ENCODE data around the gene PTPN2.
"Not testable (repeated sequence)": the region's sequence is repeated elsewhere in the genome, so short reads cannot be mapped to it uniquely, and the experiment has no call there.

Gene PTPN2

DNA sequence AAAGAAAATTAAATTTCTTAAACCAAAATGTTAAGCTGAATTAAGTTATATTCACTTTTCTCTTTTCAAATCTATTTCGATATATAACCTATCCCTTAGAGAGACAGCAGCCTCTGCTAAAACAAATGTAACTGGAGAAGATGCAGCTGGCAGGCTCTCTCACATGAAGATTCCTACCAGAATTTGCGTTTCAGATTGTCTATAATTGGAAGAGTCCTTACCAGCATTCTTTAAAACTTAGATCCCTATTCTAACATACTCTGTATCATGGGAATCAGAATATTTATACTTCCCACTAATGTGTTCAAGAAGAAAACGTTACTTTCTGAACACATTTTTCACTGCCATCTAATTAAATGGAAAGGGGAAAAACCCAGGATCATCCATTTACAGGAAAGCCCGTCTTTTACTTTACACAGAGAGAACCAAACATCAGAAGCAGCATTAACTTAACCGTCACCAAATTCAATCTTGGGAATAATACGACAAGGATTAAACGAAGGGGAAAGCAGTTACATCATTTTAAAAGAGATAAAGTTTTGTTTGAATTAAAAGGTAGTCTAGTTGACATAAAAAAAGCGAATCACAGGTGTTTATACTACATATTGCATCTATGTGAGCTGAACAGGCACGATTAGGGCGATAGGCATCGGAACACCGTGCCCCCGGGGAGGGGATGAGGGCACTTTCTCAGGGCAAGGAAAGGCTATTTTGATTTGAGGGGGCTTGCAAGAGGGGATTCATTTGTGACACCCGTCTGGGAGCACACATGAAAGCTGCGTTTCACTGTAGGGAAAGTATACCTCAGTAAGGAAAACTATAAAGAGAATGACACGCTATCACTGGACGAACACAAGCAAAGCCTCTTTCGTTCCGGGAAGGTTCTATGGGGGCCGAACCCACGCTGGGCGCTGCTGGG lies 1.3 kb downstream of the PTPN2 start:
- no peaks in the 10 kb centered on the region; the same call in none of the 2 replicates for H4K20me1 ChIP-seq (ENCODE audit: insufficient read depth, low read length)

DNA sequence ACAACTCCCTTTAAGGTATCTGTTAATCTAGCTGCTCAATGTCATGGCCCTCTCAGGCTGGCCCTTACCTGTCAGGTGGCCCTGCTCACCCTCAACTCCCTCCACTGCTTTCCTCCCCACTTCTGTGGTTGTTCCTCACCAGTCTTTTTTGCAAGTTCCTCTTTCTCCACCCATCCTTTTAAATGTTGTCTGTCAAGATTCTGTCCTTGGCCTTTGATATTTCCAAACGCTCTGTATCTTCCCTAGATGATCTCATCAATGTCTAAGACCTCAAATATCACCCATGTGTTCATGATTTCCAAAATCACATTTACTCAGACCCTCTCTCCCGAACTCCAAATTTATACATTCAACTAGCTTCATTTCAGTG lies 3.5 kb downstream of the PTPN2 start:
- Histone ChIP-seq H3K27ac (ENCODE audit: low read length) (peak overlapping the region; percentile 91), H2AFZ (ENCODE audit: low read depth, low read length) (no peak overlapping the region), H3K4me2 (ENCODE audit: insufficient read depth, low read length) (peak overlapping the region; percentile 66), H3K9me3 (ENCODE audit: insufficient read depth, low read length, severe bottlenecking) (no peaks in the 10 kb centered on the region), H4K20me1 (ENCODE audit: insufficient read depth, low read length) (no peaks in the 10 kb centered on the region; the same call in none of the 2 replicates), H3K9ac (ENCODE audit: low read depth, low read length) (peak overlapping the region; percentile 94; the same call in 1 of the 2 replicates), H3K27me3 (ENCODE audit: insufficient read depth, low read length, poor library complexity) (no peaks in the 10 kb centered on the region), H3K36me3 (ENCODE audit: insufficient read depth, low read length) (peaks cover 26% of the 10 kb centered on the region), H3K4me3 (ENCODE audit: low read depth in 1 of 2, low read length in 2 of 2) (peak overlapping the region in 1 of 2 experiments; percentile 80; a peak in 2 of 4 replicates), H3K79me2 (ENCODE audit: insufficient read depth, low read length) (peaks cover 89% of the 10 kb centered on the region), H3K4me1 (ENCODE audit: insufficient read depth, low read length) (peaks cover 59% of the 10 kb centered on the region)
- DNase-seq (no peak), ATAC-seq (ENCODE audit: insufficient read depth, low read depth) (no peak)
- TF ChIP-seq, protein P1, sequence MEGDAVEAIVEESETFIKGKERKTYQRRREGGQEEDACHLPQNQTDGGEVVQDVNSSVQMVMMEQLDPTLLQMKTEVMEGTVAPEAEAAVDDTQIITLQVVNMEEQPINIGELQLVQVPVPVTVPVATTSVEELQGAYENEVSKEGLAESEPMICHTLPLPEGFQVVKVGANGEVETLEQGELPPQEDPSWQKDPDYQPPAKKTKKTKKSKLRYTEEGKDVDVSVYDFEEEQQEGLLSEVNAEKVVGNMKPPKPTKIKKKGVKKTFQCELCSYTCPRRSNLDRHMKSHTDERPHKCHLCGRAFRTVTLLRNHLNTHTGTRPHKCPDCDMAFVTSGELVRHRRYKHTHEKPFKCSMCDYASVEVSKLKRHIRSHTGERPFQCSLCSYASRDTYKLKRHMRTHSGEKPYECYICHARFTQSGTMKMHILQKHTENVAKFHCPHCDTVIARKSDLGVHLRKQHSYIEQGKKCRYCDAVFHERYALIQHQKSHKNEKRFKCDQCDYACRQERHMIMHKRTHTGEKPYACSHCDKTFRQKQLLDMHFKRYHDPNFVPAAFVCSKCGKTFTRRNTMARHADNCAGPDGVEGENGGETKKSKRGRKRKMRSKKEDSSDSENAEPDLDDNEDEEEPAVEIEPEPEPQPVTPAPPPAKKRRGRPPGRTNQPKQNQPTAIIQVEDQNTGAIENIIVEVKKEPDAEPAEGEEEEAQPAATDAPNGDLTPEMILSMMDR (IDR thresholded peaks at IDR 0.05; ENCODE audit: borderline replicate concordance, extremely low read depth, low read length, poor library complexity, severe bottlenecking), result no peak
- TF ChIP-seq EZH2 (IDR thresholded peaks at IDR 0.05; ENCODE audit: borderline replicate concordance, low read depth, low read length, severe bottlenecking), result no peak

More for the DNA sequence above, 1.3 kb downstream of the PTPN2 start:
- TF ChIP-seq, protein P1 (IDR thresholded peaks at IDR 0.05; ENCODE audit: borderline replicate concordance, extremely low read depth, low read length, poor library complexity, severe bottlenecking), result no peak
- no peak for TF ChIP-seq EZH2 (IDR thresholded peaks at IDR 0.05; ENCODE audit: borderline replicate concordance, low read depth, low read length, severe bottlenecking)
- no peaks in the 10 kb centered on the region for H3K9me3 ChIP-seq (ENCODE audit: insufficient read depth, low read length, severe bottlenecking)
- ATAC-seq (ENCODE audit: insufficient read depth, low read depth) (no peak), DNase-seq (peak; percentile 38)
- H3K79me2 ChIP-seq (ENCODE audit: insufficient read depth, low read length), result peaks cover 69% of the 10 kb centered on the region
- peaks cover 11% of the 10 kb centered on the region; the same call in 1 of the 2 replicates for H3K36me3 ChIP-seq (ENCODE audit: insufficient read depth, low read length)
- peak overlapping the region; percentile 56 for H2AFZ ChIP-seq (ENCODE audit: low read depth, low read length)
- peak overlapping the region; percentile 91 for H3K27ac ChIP-seq (ENCODE audit: low read length)
- H3K4me2 ChIP-seq (ENCODE audit: insufficient read depth, low read length), result peak overlapping the region; percentile 66
- peak overlapping the region; percentile 55 to 80 for H3K4me3 ChIP-seq (ENCODE audit: low read depth in 1 of 2, low read length in 2 of 2)
- peaks cover 59% of the 10 kb centered on the region for H3K4me1 ChIP-seq (ENCODE audit: insufficient read depth, low read length)
- no peaks in the 10 kb centered on the region for H3K27me3 ChIP-seq (ENCODE audit: insufficient read depth, low read length, poor library complexity)
- peak overlapping the region; percentile 94 for H3K9ac ChIP-seq (ENCODE audit: low read depth, low read length)

DNA sequence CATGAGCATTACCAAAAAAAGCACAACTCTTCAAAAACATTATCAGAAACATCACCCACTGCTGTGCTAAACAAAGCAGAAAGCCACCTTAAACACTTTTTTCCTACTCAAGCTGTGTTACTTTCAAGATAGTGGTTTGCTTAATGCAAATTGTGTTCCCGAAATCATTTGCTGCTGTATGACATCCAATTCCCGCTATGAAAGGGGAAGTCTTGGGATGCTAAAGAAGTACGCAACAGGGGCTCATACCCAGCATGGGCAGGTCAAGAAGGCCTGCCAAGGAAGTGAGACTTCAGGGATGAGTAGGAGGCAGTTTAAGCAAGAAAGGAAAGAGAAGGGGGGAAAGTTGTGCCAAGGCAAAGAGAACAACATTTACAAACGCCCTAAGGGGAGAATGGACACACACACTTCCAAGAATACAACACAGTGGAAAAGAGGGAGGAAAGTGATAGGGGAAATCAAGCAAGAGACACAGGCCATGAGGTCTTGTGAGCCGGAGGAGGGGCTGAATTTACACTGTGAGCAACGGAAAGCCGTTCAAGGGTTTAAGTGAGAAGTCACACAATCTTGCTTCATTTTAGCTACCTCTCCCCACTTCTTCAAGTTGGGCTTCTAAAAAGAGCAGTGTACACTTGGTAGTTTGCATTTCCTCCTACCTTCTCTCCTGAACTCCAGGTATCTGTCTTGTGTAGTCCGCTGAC lies 4.0 kb downstream of the PTPN2 start:
- Histone ChIP-seq H3K4me1 (ENCODE audit: insufficient read depth, low read length) (peaks cover 55% of the 10 kb centered on the region), H3K36me3 (ENCODE audit: insufficient read depth, low read length) (peaks cover 27% of the 10 kb centered on the region), H3K4me2 (ENCODE audit: insufficient read depth, low read length) (peak overlapping the region; percentile 66), H3K27me3 (ENCODE audit: insufficient read depth, low read length, poor library complexity) (no peaks in the 10 kb centered on the region), H3K79me2 (ENCODE audit: insufficient read depth, low read length) (peaks cover 94% of the 10 kb centered on the region), H3K4me3 (ENCODE audit: low read depth in 1 of 2, low read length in 2 of 2) (peak overlapping the region in 1 of 2 experiments; percentile 80; a peak in 2 of 4 replicates), H3K27ac (ENCODE audit: low read length) (peak overlapping the region; percentile 91), H3K9me3 (ENCODE audit: insufficient read depth, low read length, severe bottlenecking) (no peaks in the 10 kb centered on the region), H2AFZ (ENCODE audit: low read depth, low read length) (no peak overlapping the region), H3K9ac (ENCODE audit: low read depth, low read length) (peak overlapping the region; percentile 94), H4K20me1 (ENCODE audit: insufficient read depth, low read length) (no peaks in the 10 kb centered on the region; the same call in none of the 2 replicates)
- TF ChIP-seq, protein P1 (IDR thresholded peaks at IDR 0.05; ENCODE audit: borderline replicate concordance, extremely low read depth, low read length, poor library complexity, severe bottlenecking), result no peak
- no peak for TF ChIP-seq EZH2 (IDR thresholded peaks at IDR 0.05; ENCODE audit: borderline replicate concordance, low read depth, low read length, severe bottlenecking)
- DNase-seq, result no peak
- no peak for ATAC-seq (ENCODE audit: insufficient read depth, low read depth)

DNA sequence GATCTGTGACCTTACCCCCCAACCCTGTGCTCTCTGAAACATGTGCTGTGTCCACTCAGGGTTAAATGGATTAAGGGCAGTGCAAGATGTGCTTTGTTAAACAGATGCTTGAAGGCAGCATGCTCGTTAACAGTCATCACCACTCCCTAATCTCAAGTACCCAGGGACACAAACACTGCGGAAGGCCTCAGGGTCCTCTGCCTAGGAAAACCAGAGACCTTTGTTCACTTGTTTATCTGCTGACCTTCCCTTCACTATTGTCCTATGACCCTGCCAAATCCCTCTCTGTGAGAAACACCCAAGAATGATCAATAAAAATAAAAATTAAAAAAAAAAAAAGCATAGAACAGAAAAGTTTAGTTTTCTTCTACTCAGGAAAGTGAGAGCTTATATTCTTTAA lies 9.0 kb downstream of the PTPN2 start:
- H3K9ac ChIP-seq (ENCODE audit: low read depth, low read length); ATAC-seq (ENCODE audit: insufficient read depth, low read depth); H3K4me2 ChIP-seq (ENCODE audit: insufficient read depth, low read length): not testable (repeated sequence)

DNA sequence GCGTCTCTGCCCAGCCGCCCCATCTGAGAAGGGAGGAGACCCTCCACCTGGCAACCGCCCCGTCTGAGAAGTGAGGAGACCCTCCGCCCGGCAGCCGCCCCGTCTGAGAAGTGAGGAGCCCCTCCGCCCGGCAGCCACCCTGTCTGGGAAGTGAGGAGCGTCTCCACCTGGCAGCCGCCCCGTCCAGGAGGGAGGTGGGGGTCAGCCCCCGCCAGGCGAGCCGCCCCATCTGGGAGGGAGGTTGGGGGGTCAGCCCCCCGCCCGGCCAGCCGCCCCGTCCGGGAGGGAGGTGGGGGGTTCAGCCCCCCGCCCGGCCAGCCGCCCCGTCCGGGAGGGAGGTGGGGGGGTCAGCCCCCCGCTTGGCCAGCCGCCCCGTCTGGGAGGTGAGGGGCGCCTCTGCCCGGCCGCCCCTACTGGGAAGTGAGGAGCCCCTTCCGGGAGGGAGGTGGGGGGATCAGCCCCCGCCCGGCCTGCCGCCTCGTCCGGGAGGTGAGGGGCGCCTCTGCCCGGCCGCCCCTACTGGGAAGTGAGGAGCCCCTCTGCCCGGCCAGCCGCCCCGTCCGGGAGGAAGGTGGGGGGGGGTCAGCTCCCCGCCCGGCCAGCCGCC lies 10.0 kb downstream of the PTPN2 start:
- ATAC-seq (ENCODE audit: insufficient read depth, low read depth); H3K27me3 ChIP-seq (ENCODE audit: insufficient read depth, low read length, poor library complexity): not testable (repeated sequence)

More for the DNA sequence above, 9.0 kb downstream of the PTPN2 start:
- not testable (repeated sequence) for H2AFZ ChIP-seq (ENCODE audit: low read depth, low read length); H4K20me1 ChIP-seq (ENCODE audit: insufficient read depth, low read length); H3K9me3 ChIP-seq (ENCODE audit: insufficient read depth, low read length, severe bottlenecking); DNase-seq; H3K27me3 ChIP-seq (ENCODE audit: insufficient read depth, low read length, poor library complexity); H3K4me3 ChIP-seq (ENCODE audit: low read depth in 1 of 2, low read length in 2 of 2)
- Histone ChIP-seq H3K27ac (ENCODE audit: low read length) (peak overlapping the region; percentile 9; the same call in 1 of the 2 replicates), H3K36me3 (ENCODE audit: insufficient read depth, low read length) (peaks cover 23% of the 10 kb centered on the region), H3K79me2 (ENCODE audit: insufficient read depth, low read length) (peaks cover 82% of the 10 kb centered on the region), H3K4me1 (ENCODE audit: insufficient read depth, low read length) (peaks cover 42% of the 10 kb centered on the region)

More for the DNA sequence above, 10.0 kb downstream of the PTPN2 start:
- peaks cover 23% of the 10 kb centered on the region for H3K36me3 ChIP-seq (ENCODE audit: insufficient read depth, low read length)
- H3K4me1 ChIP-seq (ENCODE audit: insufficient read depth, low read length), result peaks cover 32% of the 10 kb centered on the region
- H3K79me2 ChIP-seq (ENCODE audit: insufficient read depth, low read length), result peaks cover 82% of the 10 kb centered on the region
- not testable (repeated sequence) for H3K9ac ChIP-seq (ENCODE audit: low read depth, low read length); H3K4me3 ChIP-seq (ENCODE audit: low read depth in 1 of 2, low read length in 2 of 2); H4K20me1 ChIP-seq (ENCODE audit: insufficient read depth, low read length); H2AFZ ChIP-seq (ENCODE audit: low read depth, low read length); DNase-seq; H3K4me2 ChIP-seq (ENCODE audit: insufficient read depth, low read length); H3K27ac ChIP-seq (ENCODE audit: low read length); H3K9me3 ChIP-seq (ENCODE audit: insufficient read depth, low read length, severe bottlenecking)
